GM21390 (cell line): ENCODE data around the gene ABLIM3.

Experiments used
- ATAC-seq: cut with Tn5 transposase; IDR thresholded peaks from one replicate; pipeline ENCODE4 v1.9.1; 2021; ENCODE audit not compliant: unreplicated experiment

The ABLIM3 gene

DNA sequence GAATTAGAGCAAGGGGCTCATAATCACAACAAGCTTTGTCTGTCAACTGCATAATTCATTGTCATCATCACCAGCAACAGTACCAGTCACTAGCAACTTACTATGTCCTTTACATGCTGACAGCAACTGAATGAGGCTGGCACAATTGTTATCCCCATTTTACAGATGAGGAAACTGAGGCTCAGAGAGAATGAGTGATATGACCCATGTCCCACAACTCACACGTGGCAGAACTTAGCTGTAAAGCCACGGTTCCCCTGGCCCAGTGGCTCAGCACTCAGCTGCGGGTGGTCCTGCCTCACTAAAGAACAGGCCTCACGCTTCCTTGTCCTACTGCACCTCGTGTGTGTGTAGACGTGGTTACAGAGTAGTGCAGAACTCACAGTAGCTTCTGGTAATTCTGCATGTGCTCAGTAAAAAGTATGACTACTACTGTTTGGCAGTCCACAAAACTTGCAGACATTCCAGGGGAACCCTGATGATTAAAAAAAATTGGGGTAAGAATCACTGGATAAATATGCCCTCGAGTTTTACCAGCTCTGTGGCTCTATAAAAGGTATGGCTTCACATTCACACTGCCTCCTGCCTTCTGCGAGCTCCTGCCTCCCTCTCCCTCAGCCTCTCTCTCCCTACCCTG lies 160.6 kb downstream of the ABLIM3 start:
- no peak for ATAC-seq

DNA sequence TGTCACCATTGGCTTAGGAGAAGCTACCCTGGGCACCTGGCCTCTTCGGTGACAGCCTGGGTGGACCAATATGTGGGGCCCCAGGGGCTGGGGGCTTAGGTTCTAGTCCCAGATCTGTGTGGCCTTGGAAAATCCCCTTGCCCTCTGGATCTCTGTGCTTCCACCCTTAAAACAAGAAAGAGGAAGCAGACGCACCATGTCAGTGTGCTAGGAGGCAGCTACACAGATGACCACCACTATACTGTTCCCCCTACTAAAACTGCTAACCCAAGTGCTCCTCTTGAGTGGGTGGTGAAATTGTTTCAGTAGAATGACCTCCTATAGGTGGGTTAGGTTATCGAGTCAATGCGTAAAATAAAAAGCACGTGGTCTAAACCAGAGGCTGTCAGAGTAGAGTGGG lies 161.3 kb downstream of the ABLIM3 start:
- ATAC-seq, result no peak

DNA sequence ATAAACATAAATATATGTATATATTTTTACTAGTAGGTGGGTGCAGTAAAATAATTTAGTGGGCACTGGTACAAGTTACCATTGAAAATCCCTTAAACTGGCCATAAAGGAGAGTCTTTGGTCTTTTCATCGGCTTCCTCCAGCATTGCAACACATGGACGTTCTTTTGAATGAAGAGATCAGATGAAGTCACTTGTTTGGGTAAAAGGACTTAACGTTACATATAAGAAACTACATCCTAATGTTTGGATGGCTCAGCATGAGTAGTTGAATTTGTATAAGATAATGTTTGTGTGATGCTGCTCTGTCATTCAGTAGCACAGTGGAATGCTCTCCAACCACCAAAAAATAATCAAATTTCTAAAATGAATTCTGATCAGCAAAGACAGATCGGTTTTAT lies 161.9 kb downstream of the ABLIM3 start:
- no peak for ATAC-seq

DNA sequence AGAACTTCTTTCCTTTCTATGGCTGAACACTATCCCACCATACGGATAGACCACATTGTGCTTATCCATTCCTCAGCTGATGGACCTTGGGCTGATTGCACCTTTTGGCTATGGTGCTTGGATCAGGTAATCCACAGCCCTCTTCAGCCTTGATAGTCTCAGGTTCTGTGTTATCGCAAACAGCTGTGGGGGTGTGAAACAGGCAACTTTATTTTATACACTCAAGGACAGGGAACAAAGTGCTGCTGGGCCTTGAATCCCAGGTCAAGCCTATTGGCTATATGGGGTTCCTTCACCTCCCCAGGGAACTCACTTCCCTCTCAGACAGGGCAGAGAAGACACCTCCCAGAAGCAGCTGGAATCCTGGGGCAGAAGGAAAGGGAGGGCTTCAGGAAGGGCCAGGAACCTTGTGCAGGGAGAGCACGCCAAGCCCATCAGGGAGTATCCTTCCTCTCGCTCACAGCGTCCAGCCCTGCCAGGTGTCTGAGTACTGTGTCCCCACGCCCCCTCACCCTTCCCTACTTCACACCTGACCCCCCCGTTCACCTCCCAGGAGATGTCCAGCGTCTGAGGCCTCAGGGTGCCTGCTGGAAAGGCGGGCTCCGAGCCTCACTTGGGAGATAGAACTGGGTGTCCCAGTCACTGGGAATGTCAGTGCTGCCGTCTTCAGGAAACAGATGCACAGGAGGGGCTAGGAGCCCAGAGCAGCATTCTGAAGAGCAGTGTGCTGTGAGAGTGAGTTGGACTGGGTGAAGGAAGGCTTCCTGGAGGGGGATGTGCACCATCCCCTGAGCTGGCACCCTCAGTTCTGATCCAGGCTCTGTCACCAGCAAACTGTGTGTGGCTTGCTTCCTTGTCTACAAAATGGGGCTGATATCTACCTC lies 163.1 kb downstream of the ABLIM3 start:
- ATAC-seq, result no peak

DNA sequence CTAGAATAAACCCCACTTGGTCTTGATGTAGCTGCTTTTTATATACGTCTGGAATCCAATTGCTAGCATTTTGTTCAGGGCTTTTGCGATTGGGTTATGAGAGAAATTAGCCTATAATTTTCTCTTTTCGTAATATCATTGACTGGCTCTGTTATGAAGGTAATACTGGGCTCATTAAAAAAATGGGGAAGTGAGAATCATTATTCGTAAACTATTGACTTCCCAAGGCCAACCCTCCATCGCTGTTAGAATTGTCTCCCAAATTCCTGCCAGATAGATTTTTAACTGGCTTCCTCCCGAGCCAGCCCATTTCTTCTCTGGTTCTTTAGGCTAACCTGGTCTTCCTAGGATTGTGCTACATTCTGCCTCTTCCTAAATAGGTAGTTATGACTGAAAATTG lies 168.1 kb downstream of the ABLIM3 start:
- no peak for ATAC-seq
